HG02943 (cell line): ENCODE data around the gene GPR179.

Source experiments
- ATAC-seq: cut with Tn5 transposase; IDR thresholded peaks from one replicate; pipeline ENCODE4 v1.9.1; 2021; ENCODE audit warnings: mild to moderate bottlenecking, low read depth, moderate library complexity; ENCODE audit not compliant: unreplicated experiment

The GPR179 gene

GRCh38 chr17:38344420-38344745 lies 627 bp upstream of the GPR179 start:
- ATAC-seq = no peak

GRCh38 chr17:38342886-38343607 lies 709 bp downstream of the GPR179 start:
- no peak for ATAC-seq

DNA sequence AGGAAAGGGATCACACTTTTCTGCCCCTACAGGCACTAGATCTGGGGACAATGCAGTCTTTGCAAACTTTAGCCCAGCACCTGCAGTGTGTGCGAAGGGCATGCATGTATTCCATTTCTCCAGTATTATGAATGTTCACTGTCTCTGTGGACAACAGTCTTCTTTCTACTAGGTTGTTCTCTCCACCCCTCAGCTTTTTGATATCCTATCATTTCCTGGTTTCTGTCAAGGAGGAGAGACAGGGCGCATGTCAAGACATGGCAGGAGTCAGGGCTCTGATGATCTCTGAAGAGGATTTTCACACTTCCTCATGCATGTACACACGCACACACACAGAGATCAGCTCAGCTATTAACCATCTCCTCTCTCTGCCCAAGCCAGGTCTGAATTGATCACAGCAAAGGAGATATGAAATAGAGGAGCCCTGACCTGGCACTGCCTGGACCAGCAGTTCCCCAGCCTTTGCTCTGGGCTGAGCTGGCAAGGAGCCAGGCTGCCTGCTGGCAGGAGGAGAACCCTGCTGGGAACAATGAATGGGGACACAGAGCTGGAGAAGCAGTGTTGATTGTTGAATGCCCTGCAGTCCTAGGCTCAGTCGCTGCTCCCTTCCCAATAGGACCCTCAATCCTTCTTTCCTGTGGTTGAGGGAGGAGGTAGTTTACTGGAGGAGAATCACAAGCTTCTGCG lies 2.6 kb downstream of the GPR179 start:
- ATAC-seq = no peak

GRCh38 chr17:38339891-38340290 lies 3.9 kb downstream of the GPR179 start:
- ATAC-seq = no peak

DNA sequence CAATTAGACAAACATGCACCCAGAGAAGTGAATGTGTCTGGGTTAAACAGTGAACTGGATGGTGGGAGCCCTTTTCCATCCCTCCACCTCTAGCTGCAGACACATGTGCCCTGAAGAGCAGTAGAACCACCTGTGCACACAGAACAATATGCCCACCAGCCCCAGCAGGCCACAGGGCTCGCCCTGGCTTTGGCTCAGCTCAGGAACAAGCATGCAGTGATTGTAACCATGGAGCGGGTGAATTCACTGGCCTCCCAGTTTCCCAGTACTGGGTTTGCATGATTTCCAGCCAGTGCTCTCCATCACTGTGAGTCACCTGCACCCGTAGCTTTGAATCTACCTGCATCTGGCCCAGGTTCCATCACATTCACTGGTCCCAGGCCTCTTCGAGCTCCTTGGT lies 5.2 kb downstream of the GPR179 start:
- ATAC-seq = no peak

- ATAC-seq = no peak
Observed at GRCh38 chr17:38338053-38338452, 5.7 kb downstream of the GPR179 start.

DNA sequence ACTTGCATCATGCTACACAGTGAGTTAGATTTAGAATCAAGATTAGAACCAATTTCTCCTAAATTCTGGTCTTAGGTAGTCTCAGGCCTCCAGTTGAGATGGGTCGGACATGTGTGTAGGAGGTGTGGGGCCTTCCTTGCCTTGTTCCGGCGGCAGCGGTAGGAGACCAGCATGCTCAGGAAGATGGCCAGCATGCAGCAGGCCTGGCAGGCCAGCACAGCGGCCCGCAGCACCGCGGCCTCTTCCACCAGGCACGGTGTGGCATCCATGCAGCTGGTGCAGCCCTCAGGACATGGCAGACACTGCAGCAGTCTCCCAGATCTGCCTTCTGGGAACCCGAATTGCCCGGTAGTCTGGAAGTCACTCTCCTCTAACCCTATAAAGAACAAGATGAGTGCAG lies 6.9 kb downstream of the GPR179 start:
- ATAC-seq = no peak

GRCh38 chr17:38334480-38335364 lies 9.0 kb downstream of the GPR179 start:
- ATAC-seq = no peak

DNA sequence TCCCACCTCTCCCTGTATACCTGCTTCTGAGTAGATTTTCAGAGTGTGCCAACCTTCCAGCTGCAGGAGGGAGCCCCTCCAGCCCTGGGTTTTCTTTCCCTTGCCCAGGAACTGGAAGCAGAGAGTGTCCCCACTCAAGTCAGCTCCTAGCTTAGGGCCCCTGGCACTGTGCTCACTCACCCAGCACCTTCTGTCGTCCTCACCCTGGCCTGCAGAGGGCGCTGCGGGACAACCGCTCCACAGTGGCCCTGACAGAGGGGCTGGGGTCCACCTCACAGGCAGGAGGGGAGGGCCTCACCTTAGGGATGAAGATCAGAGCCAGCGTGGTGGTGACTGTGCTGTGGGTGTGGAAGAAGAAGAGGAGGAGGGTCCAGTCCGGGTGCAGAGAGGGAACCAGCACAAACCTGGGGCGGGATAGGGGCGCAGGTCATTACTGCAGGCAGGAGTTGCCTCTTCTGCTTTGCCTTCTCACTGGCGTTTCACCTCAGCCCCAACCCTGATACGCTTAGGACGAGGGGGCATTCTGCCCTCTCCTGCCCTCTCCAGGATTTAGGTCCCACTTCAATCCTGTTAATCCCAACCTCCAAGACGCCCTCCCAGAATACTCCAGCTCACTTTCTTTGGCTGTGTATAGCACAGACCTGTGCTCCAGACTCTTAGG lies 10.0 kb downstream of the GPR179 start:
- ATAC-seq = no peak

DNA sequence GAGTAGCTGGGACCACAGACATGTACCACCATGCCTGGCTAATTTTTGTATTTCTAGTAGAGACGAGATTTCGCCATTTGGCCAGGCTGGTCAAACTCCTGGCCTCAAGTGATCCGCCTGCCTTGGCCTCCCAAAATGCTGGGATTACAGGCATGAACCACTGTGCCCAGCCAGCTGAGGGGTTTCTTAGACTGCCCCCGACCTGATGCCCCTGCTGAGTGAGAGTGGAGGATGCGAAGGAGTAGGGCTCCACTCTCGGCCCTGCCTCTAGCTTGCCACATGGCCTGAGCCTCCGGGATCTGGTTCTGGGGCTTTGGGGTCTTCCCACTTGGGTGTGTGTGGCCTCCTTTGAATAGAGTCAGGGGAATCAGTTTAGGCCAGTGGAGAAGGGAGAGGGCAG lies 11.0 kb downstream of the GPR179 start:
- no peak for ATAC-seq

DNA sequence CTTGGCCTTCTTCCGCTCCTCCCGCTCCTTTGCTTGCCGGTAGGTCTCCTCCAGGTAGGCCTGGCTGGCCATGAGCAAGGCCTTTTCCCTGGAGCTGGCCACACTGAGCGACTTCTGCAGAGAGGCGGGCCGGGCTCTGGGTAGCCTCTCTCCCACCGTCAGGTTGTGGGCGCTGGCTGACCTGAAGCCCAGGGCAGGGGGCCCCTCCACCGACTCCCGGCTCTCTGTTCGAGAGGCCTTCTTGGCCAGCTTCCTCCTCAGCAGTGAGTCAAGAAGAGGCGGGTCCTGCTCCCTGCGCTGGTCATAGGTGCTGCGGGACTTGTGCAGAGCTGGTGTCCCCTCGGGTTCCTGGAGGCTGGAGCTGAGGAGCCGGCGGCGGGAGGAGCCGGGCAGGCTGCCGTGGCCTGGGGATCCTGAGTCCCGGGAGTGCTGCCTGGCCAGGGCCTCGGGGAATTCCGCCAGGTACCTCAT lies 12.8 kb downstream of the GPR179 start:
- ATAC-seq = no peak

- ATAC-seq = no peak
Observed at GRCh38 chr17:38329808-38330730, 13.7 kb downstream of the GPR179 start.

GRCh38 chr17:38329284-38329683 lies 14.5 kb downstream of the GPR179 start:
- no peak for ATAC-seq

- ATAC-seq = no peak
Observed at GRCh38 chr17:38328620-38329019, 15.1 kb downstream of the GPR179 start.

- ATAC-seq = no peak
Observed at GRCh38 chr17:38327936-38328335, 15.8 kb downstream of the GPR179 start.

DNA sequence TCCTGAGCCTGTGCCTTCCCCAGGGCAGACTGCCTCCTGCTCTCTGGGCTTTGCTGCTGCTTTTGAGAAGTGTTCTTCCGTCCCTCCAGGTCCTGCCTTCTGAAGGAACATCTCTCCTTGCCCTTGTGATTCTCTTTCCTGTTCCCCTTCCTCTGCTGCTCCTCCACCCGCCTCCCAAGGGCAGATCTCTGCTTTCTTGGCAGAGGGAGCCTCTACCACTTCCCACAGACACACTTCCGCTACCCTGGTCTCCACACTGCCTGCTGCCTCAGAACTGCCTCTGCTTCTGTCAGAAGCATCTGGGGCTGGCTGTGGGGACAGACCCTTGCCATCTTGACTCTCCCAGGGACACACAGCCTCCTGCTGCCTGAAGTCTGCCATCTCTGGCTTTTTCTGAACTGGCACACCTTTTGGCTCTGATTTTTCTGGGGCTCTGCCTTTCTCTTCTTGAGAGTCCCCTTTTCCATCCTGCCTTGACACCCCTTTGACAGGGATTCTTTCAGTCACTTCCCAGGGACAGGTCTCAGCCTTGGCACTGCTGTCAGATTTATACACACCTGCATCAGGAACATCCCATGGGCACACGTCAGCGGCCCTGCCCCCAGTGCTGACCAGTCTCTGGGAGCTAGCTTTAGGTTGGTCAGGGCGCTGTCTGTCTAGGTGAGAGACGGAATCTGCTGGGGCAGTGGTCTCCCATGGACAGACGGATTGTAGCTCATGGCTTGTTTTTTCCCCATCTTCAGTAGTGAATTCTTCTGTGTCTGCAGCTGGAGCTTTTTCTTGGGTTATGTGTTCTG lies 16.6 kb downstream of the GPR179 start:
- ATAC-seq = no peak

DNA sequence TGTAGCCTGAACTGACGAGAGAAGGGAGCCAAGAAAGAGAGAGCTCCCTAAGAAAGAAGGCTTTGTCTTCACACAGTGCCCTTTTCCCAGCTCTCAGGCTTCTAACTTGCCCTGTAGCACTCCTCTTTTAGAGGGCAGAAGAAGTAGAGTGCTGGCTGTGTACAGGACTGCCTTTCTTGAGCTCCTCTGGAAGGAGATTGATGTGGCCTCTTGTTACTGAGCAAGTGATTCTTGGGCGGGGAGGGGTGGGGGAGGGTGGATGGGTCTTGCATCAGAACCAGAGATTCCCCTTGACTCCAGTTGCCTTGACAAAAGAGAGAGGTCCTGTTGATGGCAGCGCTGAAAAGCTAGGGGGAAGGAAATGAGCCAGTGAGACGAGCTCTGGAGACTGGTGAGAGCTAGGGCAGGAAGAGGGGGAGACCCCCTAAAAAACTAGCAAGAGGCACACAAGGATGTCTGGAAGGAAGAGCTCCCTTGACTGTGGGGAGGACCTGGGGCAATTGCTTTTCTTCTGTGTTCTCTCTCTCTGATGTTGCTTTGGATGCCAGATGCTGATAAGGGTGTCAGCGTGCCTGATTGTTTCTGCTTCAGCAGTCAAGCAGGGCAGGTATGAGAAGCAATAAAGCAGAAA lies 18.4 kb downstream of the GPR179 start:
- no peak for ATAC-seq

DNA sequence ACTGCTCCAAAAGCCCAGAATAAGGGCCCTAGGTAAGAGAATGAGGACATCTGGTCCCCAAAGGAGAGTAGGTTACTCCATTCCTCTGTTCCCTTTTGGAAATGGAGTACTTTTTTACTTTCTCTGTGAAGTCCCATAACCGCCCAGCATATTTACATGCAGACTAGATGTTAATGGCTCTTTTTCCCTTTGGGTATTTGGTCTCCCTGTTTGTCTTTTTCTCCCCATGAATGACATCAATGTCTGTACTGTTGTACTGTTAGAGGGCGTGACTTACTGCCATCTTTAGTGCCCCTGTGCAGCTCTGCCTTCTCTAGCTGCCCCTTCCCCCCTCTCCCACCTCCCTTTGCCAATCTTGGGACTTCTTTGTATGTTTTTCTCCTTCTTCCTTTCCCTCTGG lies 19.0 kb downstream of the GPR179 start:
- no peak for ATAC-seq
